WERI-Rb-1 (cell line): ENCODE measurements around the gene RHOG.

ENCODE experiments used
- DNase-seq: peaks from one replicate; pipeline ENCODE4 v3.0.0-alpha.2; 2020
- H3K27ac ChIP-seq: fragments of 250-450 bp; sonication (Bioruptor Pico); 2 replicates; pipeline ENCODE4 v1.5.1; 2020; ENCODE audit warnings: mild to moderate bottlenecking, moderate library complexity
- H3K27me3 ChIP-seq: fragments of 250-450 bp; sonication (Bioruptor Pico); 2 replicates; pipeline ENCODE4 v1.5.1; 2021; ENCODE audit warnings: mild to moderate bottlenecking, low read depth, moderate library complexity; ENCODE audit not compliant: insufficient read depth, severe bottlenecking
- H3K36me3 ChIP-seq: fragments of 250-450 bp; sonication (Bioruptor Pico); 2 replicates; pipeline ENCODE4 v1.5.1; 2020; ENCODE audit warnings: mild to moderate bottlenecking, moderate library complexity
- H3K4me3 ChIP-seq: 2 replicates; pipeline ENCODE4 v1.5.1; 2011; ENCODE audit warnings: low read depth, mild to moderate bottlenecking, control low read depth, low read length
- H3K9me3 ChIP-seq: fragments of 250-450 bp; sonication (Bioruptor Pico); 2 replicates; pipeline ENCODE4 v1.5.1; 2021; ENCODE audit warnings: mild to moderate bottlenecking, moderate library complexity; ENCODE audit not compliant: severe bottlenecking
- TF ChIP-seq, protein P1 (sequence below): IDR thresholded peaks from 2 replicates; pipeline ENCODE4 v1.5.1; 2011; ENCODE audit warnings: low read depth, mild to moderate bottlenecking, control low read depth, inconsistent platforms, low read length

RHOG gene

DNA sequence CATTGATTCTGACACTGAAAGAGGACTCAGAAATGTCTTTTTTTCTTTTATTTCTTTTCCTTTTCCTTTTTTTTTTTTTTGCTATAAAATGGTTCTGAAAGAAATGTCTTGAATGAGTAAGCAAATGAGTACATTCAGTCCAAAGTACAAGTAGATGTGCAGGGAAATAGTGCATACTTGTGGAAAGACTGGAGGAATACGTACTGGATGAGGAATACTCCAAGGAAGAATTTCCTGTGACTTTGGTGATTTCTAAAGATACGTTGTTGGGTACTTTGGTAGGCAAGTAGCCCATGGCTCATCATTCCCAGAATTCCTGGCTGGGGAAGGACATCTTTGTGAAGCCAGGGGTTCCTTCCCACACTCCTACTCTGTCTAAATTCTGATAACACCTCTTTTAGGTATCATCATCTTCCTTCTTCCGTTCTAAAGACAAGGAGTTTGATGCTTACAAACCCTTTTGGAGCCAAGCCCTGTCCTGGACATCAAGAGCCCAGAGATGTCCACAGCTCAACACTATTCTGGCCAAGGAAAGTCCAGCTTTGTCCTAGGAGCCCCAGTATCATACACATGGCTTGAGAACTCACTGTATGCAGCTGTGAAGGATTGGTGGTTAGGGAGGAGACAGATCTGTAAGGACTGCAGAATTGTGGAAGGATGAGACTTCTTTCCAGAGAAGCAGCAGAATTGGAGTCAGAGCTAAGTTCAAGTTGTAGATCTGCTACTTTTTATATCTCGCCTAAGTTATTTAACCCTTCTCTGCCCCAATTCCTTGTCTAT is 38.6 kb downstream of the RHOG start:
- Histone ChIP-seq H3K9me3 (no peaks in the 10 kb centered on the region), H3K27ac (no peak overlapping the region), H3K4me3 (no peak overlapping the region), H3K36me3 (peaks cover under 1% of the 10 kb centered on the region), H3K27me3 (no peaks in the 10 kb centered on the region)
- DNase-seq = no peak
- TF ChIP-seq, protein P1, sequence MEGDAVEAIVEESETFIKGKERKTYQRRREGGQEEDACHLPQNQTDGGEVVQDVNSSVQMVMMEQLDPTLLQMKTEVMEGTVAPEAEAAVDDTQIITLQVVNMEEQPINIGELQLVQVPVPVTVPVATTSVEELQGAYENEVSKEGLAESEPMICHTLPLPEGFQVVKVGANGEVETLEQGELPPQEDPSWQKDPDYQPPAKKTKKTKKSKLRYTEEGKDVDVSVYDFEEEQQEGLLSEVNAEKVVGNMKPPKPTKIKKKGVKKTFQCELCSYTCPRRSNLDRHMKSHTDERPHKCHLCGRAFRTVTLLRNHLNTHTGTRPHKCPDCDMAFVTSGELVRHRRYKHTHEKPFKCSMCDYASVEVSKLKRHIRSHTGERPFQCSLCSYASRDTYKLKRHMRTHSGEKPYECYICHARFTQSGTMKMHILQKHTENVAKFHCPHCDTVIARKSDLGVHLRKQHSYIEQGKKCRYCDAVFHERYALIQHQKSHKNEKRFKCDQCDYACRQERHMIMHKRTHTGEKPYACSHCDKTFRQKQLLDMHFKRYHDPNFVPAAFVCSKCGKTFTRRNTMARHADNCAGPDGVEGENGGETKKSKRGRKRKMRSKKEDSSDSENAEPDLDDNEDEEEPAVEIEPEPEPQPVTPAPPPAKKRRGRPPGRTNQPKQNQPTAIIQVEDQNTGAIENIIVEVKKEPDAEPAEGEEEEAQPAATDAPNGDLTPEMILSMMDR = no peak

DNA sequence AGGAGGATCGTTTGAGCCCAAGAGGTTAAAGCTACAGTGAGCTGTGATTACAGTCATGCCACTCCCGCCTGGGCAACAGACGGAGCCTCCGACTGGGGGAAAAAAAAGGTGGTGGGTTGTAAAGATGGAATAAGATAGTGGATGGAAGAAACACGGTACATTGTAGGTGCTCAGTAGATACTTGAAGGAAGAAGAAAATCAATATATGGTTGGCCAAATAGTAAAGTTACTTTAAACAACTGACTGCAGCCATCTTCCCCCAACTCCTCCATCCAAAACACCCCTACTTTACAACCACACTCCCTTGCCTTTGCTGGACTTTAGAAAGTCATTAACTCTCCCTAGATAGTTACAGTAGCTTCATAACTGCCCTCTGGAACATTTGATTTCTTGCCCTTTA is 40.9 kb downstream of the RHOG start:
- TF ChIP-seq, protein P1 = no peak
- H3K27me3 ChIP-seq = no peaks in the 10 kb centered on the region
- H3K27ac ChIP-seq = no peak overlapping the region
- H3K36me3 ChIP-seq = peaks cover 13% of the 10 kb centered on the region
- DNase-seq = no peak
- no peak overlapping the region for H3K4me3 ChIP-seq
- H3K9me3 ChIP-seq = no peaks in the 10 kb centered on the region

DNA sequence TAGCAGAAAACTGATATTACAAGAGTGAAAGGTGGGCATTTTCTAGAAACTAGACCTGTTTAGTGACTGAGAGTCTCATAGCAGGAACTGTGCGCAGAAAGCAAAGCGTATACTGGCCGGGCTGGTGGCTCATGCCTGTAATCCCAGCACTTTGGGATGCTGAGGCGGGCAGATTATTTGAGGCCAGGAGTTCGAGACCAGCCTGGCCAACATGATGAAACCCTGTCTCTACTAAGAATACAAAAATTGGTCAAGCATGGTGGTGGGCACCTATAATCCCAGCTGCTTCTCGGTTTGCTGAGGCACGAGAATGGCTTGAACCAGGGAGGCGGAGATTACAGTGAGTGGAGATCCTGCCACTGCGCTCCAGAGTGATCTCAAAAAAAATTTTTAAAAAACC is 41.6 kb downstream of the RHOG start:
- DNase-seq = no peak
- Histone ChIP-seq H3K27me3 (no peaks in the 10 kb centered on the region), H3K27ac (no peak overlapping the region), H3K4me3 (no peak overlapping the region), H3K36me3 (peaks cover 20% of the 10 kb centered on the region), H3K9me3 (no peaks in the 10 kb centered on the region)
- TF ChIP-seq, protein P1 = no peak

DNA sequence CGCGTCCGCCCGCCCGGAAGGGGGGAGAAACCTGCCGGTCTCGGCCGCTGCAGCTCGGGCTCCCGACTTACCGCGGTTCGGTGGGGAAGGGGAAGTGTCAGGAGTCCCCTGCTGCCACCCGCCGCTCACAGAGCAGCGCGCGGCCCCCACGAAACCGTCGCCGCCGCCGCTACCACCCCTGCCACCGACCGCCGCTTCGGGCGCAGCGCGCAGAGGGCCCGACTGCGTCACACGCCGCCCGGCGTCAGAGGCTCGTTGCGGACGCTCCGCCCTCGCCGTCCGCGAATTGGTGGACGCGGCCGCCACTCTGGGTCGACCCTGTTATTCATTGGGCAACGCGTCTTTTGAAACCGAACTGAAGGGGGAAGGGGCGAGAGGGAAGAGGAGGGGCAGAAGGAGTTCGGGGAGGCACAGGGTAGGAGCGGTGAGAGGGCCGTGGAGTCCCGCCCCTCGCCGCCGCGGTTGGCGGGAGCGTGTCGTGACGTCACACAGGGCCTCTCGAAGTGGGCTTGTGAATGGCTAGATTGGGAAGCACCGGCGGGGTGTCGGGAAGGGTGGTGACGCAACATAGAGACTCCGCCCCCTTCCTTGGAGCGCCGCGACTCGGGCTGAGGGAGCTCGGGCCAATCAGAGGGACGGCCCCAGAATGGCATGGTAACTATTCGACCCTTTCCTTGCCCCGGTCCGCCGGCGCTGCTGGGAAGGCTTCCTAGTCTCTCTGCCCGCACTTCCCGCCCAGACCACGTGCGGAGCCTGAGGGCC is 43.2 kb downstream of the RHOG start, which contains the start of gene NUP98:
Gene NUP98 (minus strand): TSS at position 226 of the 762 bp plus-strand sequence. CDS start 15,437 bp downstream, outside the sequence.
- peak; percentile 99 for DNase-seq

DNA sequence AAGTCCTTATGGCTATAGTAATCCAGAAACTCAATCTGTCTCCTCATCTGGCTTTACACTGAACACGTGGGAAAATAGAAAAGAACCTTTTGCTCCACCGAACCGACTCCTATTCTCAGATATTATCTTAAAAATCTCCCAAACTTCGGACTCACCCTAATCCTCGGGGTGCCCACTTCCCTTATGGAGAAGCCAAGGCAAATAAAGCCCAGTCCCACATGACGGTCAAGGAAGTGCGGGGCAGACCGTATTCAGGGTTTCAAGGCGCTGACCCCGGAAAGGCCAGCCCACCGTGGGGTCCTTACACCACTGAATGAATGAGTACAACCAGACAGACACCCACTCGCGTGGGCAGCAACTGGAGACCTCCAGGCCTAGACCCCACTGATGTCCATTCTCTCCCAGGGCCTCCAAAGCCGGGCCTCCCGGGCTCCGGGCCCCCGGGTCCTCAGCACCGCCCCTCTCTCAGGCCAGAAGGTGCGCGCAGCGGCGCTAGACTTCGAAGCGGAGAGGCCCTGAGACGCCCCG is 43.9 kb downstream of the RHOG start:
- no peak for DNase-seq
- H3K4me3 ChIP-seq = peak overlapping the region; percentile 100
- no peaks in the 10 kb centered on the region for H3K27me3 ChIP-seq
- H3K9me3 ChIP-seq = no peaks in the 10 kb centered on the region
- peak overlapping the region; percentile 97 for H3K27ac ChIP-seq
- TF ChIP-seq, protein P1 = no peak
- H3K36me3 ChIP-seq = peaks cover 41% of the 10 kb centered on the region

More for the DNA sequence above, 43.2 kb downstream of the RHOG start, which contains the start of gene NUP98:
- Histone ChIP-seq H3K36me3 (peaks cover 37% of the 10 kb centered on the region), H3K27ac (peak within 1 kb of the TSS; percentile 97), H3K4me3 (peak within 1 kb of the TSS; percentile 100), H3K9me3 (no peaks in the 10 kb centered on the region), H3K27me3 (no peaks in the 10 kb centered on the region)
- TF ChIP-seq, protein P1 = no peak; the same call in 1 of the 2 replicates
